Caco-2 (cell line): ENCODE data around the gene WDR86. TPM values are rescaled to one million over a fixed set of nuclear protein-coding genes. Genes with fewer than 3 reads are reported as not detected.

Source experiments
- BruUV-seq: library from RNA; stranded (reverse); fragments of 400-500 nt; replicated peaks from 2 replicates; lab custom pipeline; 2021; lab: Mats Ljungman, UMichigan
- CTCF ChIA-PET: fragments of 300-600 bp; sonication (Branson Sonifier 250); formaldehyde crosslinking; loops from one replicate; lab custom pipeline; 2022; ENCODE audit warnings: antibody characterized with exemption; lab: Charles Lee
- POLR2A ChIA-PET: fragments of 300-600 bp; sonication (Branson Sonifier 250); formaldehyde crosslinking; loops from one replicate; lab custom pipeline; 2022; ENCODE audit warnings: antibody characterized with exemption; lab: Charles Lee
- DNase-seq, 2 experiments: peaks; one replicate each; pipeline versions ENCODE4 v3.0.0 to v3.0.0-alpha.2; 2020 to 2022
- H3K27me3 ChIP-seq: replicated peaks from 2 replicates; pipeline ENCODE4 v1.6.0; 2011; ENCODE audit warnings: low read length; ENCODE audit not compliant: control insufficient read depth, insufficient read depth
- H3K36me3 ChIP-seq: 2 replicates; pipeline ENCODE4 v1.5.1; 2011; ENCODE audit warnings: low read length; ENCODE audit not compliant: control insufficient read depth, insufficient read depth
- H3K4me1 ChIP-seq: fragments of 250-450 bp; sonication (Bioruptor Pico); 2 replicates; pipeline ENCODE4 v1.5.1; 2020; ENCODE audit warnings: mild to moderate bottlenecking
- H3K4me3 ChIP-seq: 2 replicates; pipeline ENCODE4 v1.5.1; 2011; ENCODE audit warnings: low read depth, mild to moderate bottlenecking, control low read depth, low read length
- H3K9me3 ChIP-seq: fragments of 250-450 bp; sonication (Bioruptor Pico); 2 replicates; pipeline ENCODE4 v1.5.1; 2020; ENCODE audit warnings: mild to moderate bottlenecking, moderate library complexity
- H3K27ac Mint-ChIP-seq: one replicate; pipeline ENCODE4 v1.8.0; 2022; ENCODE audit warnings: mixed read lengths; ENCODE audit not compliant: unreplicated experiment
- H3K27me3 Mint-ChIP-seq: one replicate; pipeline ENCODE4 v1.8.0; 2022; ENCODE audit warnings: mixed read lengths; ENCODE audit not compliant: insufficient read depth, unreplicated experiment
- H3K36me3 Mint-ChIP-seq: one replicate; pipeline ENCODE4 v1.8.0; 2022; ENCODE audit warnings: mild to moderate bottlenecking, mixed read lengths; ENCODE audit not compliant: insufficient read depth, unreplicated experiment
- H3K4me1 Mint-ChIP-seq: one replicate; pipeline ENCODE4 v1.8.0; 2022; ENCODE audit warnings: low read depth, mixed read lengths; ENCODE audit not compliant: unreplicated experiment
- H3K4me3 Mint-ChIP-seq: one replicate; pipeline ENCODE4 v1.8.0; 2022; ENCODE audit warnings: mild to moderate bottlenecking, moderate library complexity, mixed read lengths; ENCODE audit not compliant: unreplicated experiment
- H3K9me3 Mint-ChIP-seq: one replicate; pipeline ENCODE4 v1.8.0; 2022; ENCODE audit warnings: mixed read lengths; ENCODE audit not compliant: unreplicated experiment
- intact Hi-C: fragments of 100-400 bp; cut with micrococcal nuclease; formaldehyde crosslinking; loops from one replicate; pipeline ENCODE4 v1.10.0; 2022; ENCODE audit not compliant: unreplicated experiment
- total RNA-seq: library from RNA; stranded (reverse); gene quantifications from 2 replicates; pipeline ENCODE4 v1.2.3, GENCODE V29; 2022
- TF ChIP-seq, protein P1 (sequence below), 2 experiments: fragments of 200-600 bp in 1 of 2; IDR thresholded peaks; 1 replicate in 1 of 2; 2 replicates in 1 of 2; pipeline versions ENCODE4 v1.5.1 to v1.8.0; 2011 to 2022; ENCODE audit warnings: antibody characterized with exemption in 1 of 2, control low read depth in 1 of 2, inconsistent platforms in 1 of 2, low read depth in 1 of 2, low read length in 1 of 2, mild to moderate bottlenecking in 1 of 2, moderate library complexity in 1 of 2; ENCODE audit not compliant: insufficient read depth in 1 of 2, severe bottlenecking in 1 of 2, unreplicated experiment in 1 of 2

The WDR86 gene
- total RNA-seq, 1 experiment from 2014 or later = 0.52 TPM

GRCh38 chr7:151448261-151449252, 38.7 kb upstream of the WDR86 start:
- peak in 1 of 2 experiments; percentile 52 for DNase-seq
- intact Hi-C loops = loop anchor here (2.0 kb wide), 1 partner anchor 80 kb away; no protein-coding TSS in a partner anchor
- ChIA-PET POLR2A (no interaction called here), CTCF (interaction anchor here (0.6 to 1.0 kb wide), 2 partner anchors 80 to 134 kb away, joined by 3 to 5 read pairs; no protein-coding TSS in a partner anchor)
- Histone ChIP-seq H3K4me3 (no peak overlapping the region), H3K4me1 (no peaks in the 10 kb centered on the region), H3K27me3 (no peaks in the 10 kb centered on the region), H3K36me3 (no peaks in the 10 kb centered on the region), H3K9me3 (no peaks in the 10 kb centered on the region)
- Mint-ChIP-seq H3K9me3 (no peaks in the 10 kb centered on the region), H3K4me1 (peaks cover 10% of the 10 kb centered on the region), H3K27me3 (no peaks in the 10 kb centered on the region), H3K4me3 (no peak overlapping the region), H3K36me3 (no peaks in the 10 kb centered on the region), H3K27ac (no peak overlapping the region)
- TF ChIP-seq, protein P1, sequence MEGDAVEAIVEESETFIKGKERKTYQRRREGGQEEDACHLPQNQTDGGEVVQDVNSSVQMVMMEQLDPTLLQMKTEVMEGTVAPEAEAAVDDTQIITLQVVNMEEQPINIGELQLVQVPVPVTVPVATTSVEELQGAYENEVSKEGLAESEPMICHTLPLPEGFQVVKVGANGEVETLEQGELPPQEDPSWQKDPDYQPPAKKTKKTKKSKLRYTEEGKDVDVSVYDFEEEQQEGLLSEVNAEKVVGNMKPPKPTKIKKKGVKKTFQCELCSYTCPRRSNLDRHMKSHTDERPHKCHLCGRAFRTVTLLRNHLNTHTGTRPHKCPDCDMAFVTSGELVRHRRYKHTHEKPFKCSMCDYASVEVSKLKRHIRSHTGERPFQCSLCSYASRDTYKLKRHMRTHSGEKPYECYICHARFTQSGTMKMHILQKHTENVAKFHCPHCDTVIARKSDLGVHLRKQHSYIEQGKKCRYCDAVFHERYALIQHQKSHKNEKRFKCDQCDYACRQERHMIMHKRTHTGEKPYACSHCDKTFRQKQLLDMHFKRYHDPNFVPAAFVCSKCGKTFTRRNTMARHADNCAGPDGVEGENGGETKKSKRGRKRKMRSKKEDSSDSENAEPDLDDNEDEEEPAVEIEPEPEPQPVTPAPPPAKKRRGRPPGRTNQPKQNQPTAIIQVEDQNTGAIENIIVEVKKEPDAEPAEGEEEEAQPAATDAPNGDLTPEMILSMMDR (IDR thresholded peaks at IDR 0.05; ENCODE audit: insufficient read depth in 1 of 2, low read depth in 1 of 2, low read length in 1 of 2, severe bottlenecking in 1 of 2, unreplicated experiment in 1 of 2) = peak; percentile 27 to 36
- no TSS peak for BruUV-seq

DNA sequence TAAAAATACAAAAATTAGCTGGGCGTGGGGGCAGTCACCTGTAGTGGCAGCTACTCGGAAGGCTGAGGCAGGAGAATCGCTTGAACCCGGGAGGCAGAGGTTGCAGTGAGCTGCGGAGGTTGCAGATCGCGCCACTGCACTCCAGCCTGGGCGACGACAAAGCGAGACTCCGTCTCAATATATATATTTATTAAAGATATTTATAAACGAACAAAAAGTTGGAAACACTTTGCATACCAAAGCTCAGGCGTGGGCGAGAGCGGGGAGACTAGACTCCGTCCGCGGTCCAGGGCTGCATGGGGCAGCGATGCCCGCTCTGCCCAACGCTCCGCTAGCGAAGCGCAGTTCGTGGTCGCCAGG, 38.0 kb upstream of the WDR86 start:
- no TSS peak for BruUV-seq
- DNase-seq = no peak
- ChIA-PET POLR2A (no interaction called here), CTCF (interaction anchor here (1.0 kb wide), 1 partner anchor 79 kb away, joined by 3 read pairs; no protein-coding TSS in a partner anchor)
- Mint-ChIP-seq H3K27ac (no peak overlapping the region), H3K27me3 (no peaks in the 10 kb centered on the region), H3K4me3 (no peak overlapping the region), H3K36me3 (no peaks in the 10 kb centered on the region), H3K9me3 (no peaks in the 10 kb centered on the region), H3K4me1 (peaks cover 10% of the 10 kb centered on the region)
- intact Hi-C loops = loop anchor here (2.0 kb wide), 1 partner anchor 79 kb away; no protein-coding TSS in a partner anchor
- TF ChIP-seq, protein P1 (IDR thresholded peaks at IDR 0.05; ENCODE audit: insufficient read depth in 1 of 2, low read depth in 1 of 2, low read length in 1 of 2, severe bottlenecking in 1 of 2, unreplicated experiment in 1 of 2) = no peak
- Histone ChIP-seq H3K4me1 (no peaks in the 10 kb centered on the region), H3K4me3 (no peak overlapping the region), H3K9me3 (no peaks in the 10 kb centered on the region), H3K27me3 (no peaks in the 10 kb centered on the region), H3K36me3 (no peaks in the 10 kb centered on the region)

DNA sequence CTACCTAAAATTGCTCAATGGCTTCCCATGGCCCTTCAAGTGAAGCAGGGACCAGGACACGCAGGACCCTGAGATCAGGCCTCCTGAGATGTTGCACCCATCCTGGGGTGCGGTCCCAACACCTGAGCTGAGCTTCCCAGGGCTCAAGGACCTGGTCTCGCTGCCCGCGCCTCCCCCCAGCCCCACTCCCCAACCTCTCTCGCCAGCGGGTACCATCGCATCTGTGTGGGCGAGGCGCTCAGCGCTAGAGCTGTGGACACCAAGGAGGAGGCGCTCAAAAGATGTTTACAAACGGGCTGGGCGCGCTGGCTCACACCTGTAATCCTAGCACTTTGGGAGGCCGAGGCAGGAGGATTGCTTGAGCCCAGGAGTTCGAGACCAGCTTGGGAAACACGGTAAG, 37.5 kb upstream of the WDR86 start:
- no peak overlapping the region for H3K27ac Mint-ChIP-seq
- ChIA-PET CTCF (no interaction called here), POLR2A (no interaction called here)
- no TSS peak for BruUV-seq
- no peaks in the 10 kb centered on the region for H3K27me3 Mint-ChIP-seq
- peaks cover 10% of the 10 kb centered on the region for H3K4me1 Mint-ChIP-seq
- no peaks in the 10 kb centered on the region for H3K9me3 Mint-ChIP-seq
- no peaks in the 10 kb centered on the region for H3K36me3 Mint-ChIP-seq
- intact Hi-C loops = no loop called here
- Histone ChIP-seq H3K4me1 (no peaks in the 10 kb centered on the region), H3K9me3 (no peaks in the 10 kb centered on the region), H3K36me3 (no peaks in the 10 kb centered on the region), H3K4me3 (no peak overlapping the region), H3K27me3 (no peaks in the 10 kb centered on the region)
- TF ChIP-seq, protein P1 (IDR thresholded peaks at IDR 0.05; ENCODE audit: insufficient read depth in 1 of 2, low read depth in 1 of 2, low read length in 1 of 2, severe bottlenecking in 1 of 2, unreplicated experiment in 1 of 2) = no peak
- H3K4me3 Mint-ChIP-seq = no peak overlapping the region
- DNase-seq = no peak
